Measurements from ENCODE around the gene ANKS1B.

- TF ChIP-seq CTCF (conservative IDR thresholded peaks at IDR 0.05; ENCODE audit: low read depth, low read length) = no peak
- no peak for TF ChIP-seq MAZ (IDR thresholded peaks at IDR 0.05; ENCODE audit: borderline replicate concordance, low read depth, low read length)
- no peak for TF ChIP-seq BHLHE40 (IDR thresholded peaks at IDR 0.05; ENCODE audit: low read depth, low read length)
- TF ChIP-seq RFX5 (IDR thresholded peaks at IDR 0.05; ENCODE audit: low read depth, low read length) = no peak
- TF ChIP-seq CEBPB (IDR thresholded peaks at IDR 0.05; ENCODE audit: low read depth, low read length) = no peak
- TF ChIP-seq RCOR1 (IDR thresholded peaks at IDR 0.05; ENCODE audit: insufficient replicate concordance, low read length) = no peak
- no peak for TF ChIP-seq MAFK (IDR thresholded peaks at IDR 0.05; ENCODE audit: low read depth, low read length)
- no peak for TF ChIP-seq POLR2A (IDR thresholded peaks at IDR 0.05; ENCODE audit: low read depth, low read length)
- no peak for TF ChIP-seq RAD21 (IDR thresholded peaks at IDR 0.05; ENCODE audit: low read length)
- TF ChIP-seq ELK1 (IDR thresholded peaks at IDR 0.05; ENCODE audit: borderline replicate concordance, low read depth, low read length) = no peak
These were observed 42.9 kb upstream of the ANKS1B start for GRCh38 chr12:100027671-100028070.

Measured in IMR-90 (cell line).